8988T (cell line): ENCODE data around the gene TRMT44.

Source experiments
- DNase-seq: peaks from one replicate; pipeline ENCODE4 v3.0.0; 2011

The TRMT44 gene

DNA sequence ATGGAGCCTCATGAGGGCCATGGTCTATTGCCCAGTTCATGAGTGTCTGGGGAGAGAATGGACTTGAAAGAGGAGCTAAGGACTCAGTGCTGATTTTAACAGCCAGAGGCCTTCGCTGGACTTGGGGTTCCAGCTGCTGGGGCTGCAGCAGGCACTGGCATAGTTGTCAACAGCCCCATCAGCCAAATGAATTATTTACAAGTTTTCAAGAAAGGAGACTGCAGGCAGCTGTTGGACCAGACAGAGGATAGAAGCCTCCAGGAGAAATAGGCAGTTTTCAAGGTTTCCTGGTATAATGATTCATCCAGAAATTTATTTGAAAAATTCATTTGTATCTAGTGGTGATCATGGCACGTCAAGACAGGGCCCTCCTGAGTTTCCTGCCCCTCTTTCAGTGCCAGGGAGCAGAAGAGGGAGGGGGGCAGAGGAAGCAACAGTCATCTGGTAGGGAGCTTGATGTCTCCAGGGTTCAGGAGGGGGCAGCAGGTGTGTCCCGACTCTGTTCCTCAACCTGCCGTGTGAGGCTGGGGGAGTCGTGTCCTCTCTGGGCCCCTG is 76.5 kb downstream of the TRMT44 start:
- DNase-seq = no peak

DNA sequence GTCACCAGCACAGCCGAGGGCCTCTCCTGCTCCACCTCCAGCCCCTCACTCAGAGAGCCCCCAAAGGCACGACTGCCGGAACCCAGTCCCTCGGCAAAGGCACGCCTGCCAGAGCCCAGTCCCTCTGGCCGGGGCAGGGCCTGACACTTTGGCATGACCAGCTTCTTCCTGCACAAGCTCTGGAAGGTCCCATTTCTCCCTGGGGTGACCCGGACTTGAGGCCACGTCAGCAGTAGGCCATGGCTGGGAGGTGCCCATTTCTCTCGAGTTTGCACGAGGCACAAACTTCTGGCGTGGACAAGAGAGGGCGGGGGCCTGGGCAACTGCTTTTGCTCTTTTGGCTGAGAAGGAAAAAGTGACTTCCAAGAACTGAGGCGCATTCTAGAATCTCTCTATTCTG is 77.4 kb downstream of the TRMT44 start:
- no peak for DNase-seq

DNA sequence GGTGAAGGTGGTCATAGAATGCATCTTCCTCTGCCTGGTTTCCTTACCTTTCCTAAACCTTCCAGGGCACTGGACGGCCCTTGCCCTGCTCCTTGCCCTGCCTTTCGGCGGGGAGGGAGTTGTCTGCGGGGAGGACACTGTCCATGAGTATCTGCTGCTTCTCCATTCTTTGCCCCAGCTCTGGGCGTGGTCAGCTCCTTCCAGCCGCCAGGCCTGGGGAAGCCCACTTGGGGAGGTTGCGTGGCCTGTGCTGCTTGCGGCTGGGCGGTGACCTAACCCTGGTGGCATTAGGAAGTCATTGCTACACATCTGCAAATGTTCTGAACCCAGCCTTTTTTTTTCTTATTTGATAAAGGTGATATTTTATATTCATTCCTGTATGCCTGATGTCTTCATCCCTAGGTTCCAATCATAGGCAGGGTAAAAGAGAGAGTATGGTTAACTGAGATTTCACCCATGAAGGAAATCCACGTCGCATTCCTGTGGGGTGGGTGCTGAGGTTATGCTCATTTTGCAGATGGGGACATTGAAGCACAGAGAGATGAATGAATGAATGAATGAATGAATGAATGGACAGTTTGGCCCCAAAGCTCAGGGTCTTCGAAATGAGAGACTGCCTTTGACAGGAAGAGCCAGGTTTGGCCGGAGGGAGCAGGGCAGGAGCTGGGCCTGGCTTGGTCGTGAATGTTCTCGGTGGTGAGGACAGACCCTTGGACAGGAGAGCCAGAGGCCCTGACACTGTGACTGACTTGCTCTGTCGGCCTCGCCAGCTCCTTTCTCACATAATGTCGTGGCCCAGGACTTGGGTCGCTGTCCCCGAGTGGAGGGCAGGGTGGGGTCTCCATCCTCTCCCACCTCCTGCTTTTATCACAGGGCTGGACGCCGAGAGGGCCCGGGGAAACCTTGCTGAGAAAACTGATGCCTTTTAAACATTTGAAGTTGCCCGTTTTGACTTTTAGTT is 81.9 kb downstream of the TRMT44 start:
- no peak for DNase-seq

DNA sequence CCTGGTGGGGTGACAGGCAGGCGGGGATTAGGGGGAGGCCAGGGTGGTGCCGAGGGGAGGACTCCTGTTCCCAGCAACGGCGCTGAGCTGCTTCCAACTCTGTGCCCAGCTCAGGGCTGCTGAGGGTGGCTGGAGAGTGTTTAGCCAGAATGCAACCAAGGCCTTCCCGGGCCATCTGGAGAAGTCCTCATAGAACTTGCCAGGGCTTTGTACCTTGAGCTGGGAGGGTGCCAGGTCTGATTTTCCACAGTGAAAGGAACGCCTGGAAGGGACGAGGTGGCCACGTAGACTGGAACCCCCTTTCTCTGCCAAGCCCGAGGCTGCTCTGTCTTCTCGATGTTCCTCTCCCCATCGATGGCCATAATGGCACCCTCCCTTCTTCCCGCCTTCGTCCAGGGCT is 82.6 kb downstream of the TRMT44 start:
- no peak for DNase-seq

DNA sequence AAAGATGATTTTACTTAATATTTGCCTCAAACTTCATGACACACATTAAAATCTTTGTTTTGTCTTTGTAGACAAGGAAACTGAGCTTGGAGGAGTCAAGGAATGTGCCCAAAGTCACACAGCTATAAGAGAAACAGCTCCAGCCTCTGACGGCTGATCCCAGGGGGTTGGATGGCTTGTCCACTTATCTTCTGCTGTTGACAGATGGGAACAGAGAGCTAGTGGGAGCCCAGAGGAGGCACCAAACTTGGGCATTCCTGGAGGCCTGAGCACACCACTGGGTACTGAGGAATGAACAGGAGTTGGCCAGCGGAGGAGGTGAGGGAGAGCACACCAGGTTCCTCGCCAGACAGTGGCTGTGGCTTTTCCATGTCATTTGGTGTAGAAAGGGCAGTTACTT is 83.2 kb downstream of the TRMT44 start:
- DNase-seq = no peak

DNA sequence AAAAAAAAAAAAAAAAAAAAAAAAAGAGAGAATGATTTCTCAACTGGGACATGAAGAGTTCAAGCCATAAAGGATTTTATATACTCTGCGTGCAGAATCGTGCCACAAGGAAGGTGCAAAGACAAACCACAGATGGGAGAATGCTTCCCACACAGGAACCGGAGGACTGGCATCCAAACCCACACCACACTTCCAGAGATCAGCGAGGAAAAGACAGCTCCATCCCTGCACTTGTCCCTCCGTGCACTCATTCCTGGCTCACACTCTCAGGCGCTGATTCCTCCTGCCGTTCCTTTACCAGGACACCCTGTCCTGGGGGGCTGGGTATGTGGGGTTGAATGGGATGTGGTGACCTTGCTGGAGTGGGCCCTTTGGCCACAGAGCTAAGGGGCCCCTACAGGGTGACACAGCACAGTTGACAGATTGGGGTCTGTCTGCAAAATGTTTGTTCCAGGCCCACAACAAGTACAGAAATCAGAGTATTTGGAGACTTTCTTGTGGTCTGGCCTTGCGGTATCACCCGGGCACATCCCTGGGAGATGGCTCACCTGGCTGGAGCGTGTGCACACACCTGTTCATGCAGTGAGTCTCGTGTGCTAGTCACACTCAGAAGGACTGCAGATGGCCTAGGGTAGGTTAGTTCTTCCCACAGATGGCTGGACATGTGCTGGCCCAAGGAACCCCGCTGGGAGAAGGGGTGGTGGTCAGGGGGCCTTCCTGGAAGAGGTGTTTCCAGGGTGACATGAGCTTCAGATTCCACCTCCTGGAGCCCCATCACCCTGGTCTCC is 84.2 kb downstream of the TRMT44 start:
- no peak for DNase-seq

DNA sequence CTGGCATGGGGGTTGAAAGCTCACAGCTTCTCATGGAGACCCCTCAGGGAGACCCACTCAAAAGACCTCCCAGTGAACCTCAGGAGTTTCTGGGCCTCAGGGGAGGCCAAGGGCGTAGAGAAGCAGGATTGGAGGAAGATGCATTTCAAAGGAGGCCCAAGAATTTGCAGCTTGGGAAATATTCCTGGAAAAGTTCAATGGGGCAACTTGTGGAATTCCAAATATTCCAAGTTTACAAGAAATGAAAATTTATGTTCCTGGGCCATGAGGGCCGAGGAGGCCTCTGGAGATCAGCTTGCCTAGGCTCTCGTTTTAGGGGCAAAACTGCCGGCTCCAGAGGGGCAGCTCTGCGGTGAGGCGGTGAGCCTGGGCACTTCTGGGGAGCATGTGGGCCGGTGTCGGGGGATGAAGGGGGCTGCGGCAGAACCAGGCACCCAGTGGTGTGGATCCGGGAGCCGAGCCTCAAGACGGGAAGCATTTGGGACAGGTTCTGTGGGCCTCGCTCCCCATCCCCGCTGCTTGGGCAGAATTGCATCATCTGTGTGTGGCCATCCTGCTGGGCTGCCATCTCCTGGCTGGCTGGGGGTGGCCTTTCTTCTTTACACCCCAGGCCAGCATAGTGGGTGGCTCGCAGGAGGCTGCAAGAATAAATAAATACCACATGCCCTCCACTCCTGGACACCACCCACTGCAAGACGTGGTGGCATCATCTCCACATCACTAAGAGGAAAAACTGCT is 85.0 kb downstream of the TRMT44 start:
- no peak for DNase-seq
